Muscle of arm (tissue), 12 donors: Measurements from ENCODE around the gene AHNAK2. TPM values are rescaled to one million over a fixed set of nuclear protein-coding genes. Genes with fewer than 3 reads are reported as not detected.
A peak's percentile ranks its signal among the peaks of the same experiment; 100 is the strongest.

Source experiments
- DNase-seq: peaks from one replicate; pipeline ENCODE4 v3.0.0-alpha.2; 2013
- polyA plus RNA-seq, 12 donors: library from polyadenylated mRNA; unstranded; fragments of 120-200 nt; gene quantifications; one replicate each; pipeline ENCODE4 v1.2.1, GENCODE V29; 2013; ENCODE audit not compliant: insufficient read length in 12 of 12

AHNAK2 gene
- polyA plus RNA-seq, 12 donors, result 6.4 to 35.1 (median 14.8) TPM; not detected in 1

GRCh38 chr14:104941508-104942365, 36.4 kb downstream of the AHNAK2 start:
- DNase-seq, result no peak

- no peak for DNase-seq
These were observed 37.5 kb downstream of the AHNAK2 start for GRCh38 chr14:104940526-104941150.

GRCh38 chr14:104939666-104940410, 38.3 kb downstream of the AHNAK2 start:
- no peak for DNase-seq

GRCh38 chr14:104938960-104939359, 39.2 kb downstream of the AHNAK2 start:
- DNase-seq, result no peak

- DNase-seq, result no peak
These were observed 39.7 kb downstream of the AHNAK2 start for GRCh38 chr14:104938436-104938835.

- no peak for DNase-seq
These were observed 40.3 kb downstream of the AHNAK2 start for GRCh38 chr14:104937694-104938365.

- DNase-seq, result no peak
These were observed 41.0 kb downstream of the AHNAK2 start for GRCh38 chr14:104937161-104937560.

- DNase-seq, result no peak
These were observed 41.6 kb downstream of the AHNAK2 start for GRCh38 chr14:104936361-104937155.

GRCh38 chr14:104935955-104936354, 42.2 kb downstream of the AHNAK2 start:
- no peak for DNase-seq

- no peak for DNase-seq
These were observed 43.0 kb downstream of the AHNAK2 start for GRCh38 chr14:104935026-104935650.

GRCh38 chr14:104933746-104934733, 44.1 kb downstream of the AHNAK2 start:
- no peak for DNase-seq

GRCh38 chr14:104932676-104933631, 45.2 kb downstream of the AHNAK2 start:
- peak; percentile 91 for DNase-seq

GRCh38 chr14:104931771-104932675, 46.2 kb downstream of the AHNAK2 start:
- no peak for DNase-seq

- DNase-seq, result no peak
These were observed 46.8 kb downstream of the AHNAK2 start for GRCh38 chr14:104931304-104931770.

GRCh38 chr14:104930526-104931303, 47.5 kb downstream of the AHNAK2 start:
- no peak for DNase-seq
